RWPE2 (cell line): ENCODE results near the gene BRINP3.

Experiments
- ATAC-seq: fragments of 200-7000 bp; cut with Tn5 transposase; 3 replicates; pipeline ENCODE4 v1.9.1; 2021; ENCODE audit warnings: low read depth
- DNase-seq: peaks from one replicate; pipeline ENCODE4 v3.0.0-alpha.2; 2020; ENCODE audit warnings: low spot score
- H3K27ac ChIP-seq: fragments of 450-650 bp; 2 replicates; pipeline ENCODE4 v1.5.1; 2017; ENCODE audit warnings: mild to moderate bottlenecking; ENCODE audit not compliant: poor library complexity, severe bottlenecking
- H3K27me3 ChIP-seq: fragments of 250-450 bp; sonication (Bioruptor Pico); 2 replicates; pipeline ENCODE4 v1.5.1; 2021; ENCODE audit warnings: mild to moderate bottlenecking, moderate library complexity; ENCODE audit not compliant: insufficient read depth, poor library complexity, severe bottlenecking
- H3K36me3 ChIP-seq: fragments of 250-450 bp; sonication (Bioruptor Pico); 2 replicates; pipeline ENCODE4 v1.5.1; 2020; ENCODE audit warnings: low read depth, mild to moderate bottlenecking, moderate library complexity
- H3K4me1 ChIP-seq: fragments of 250-450 bp; sonication (Bioruptor Pico); 2 replicates; pipeline ENCODE4 v1.5.1; 2021; ENCODE audit warnings: mild to moderate bottlenecking, moderate library complexity; ENCODE audit not compliant: insufficient read depth, poor library complexity, severe bottlenecking
- H3K4me3 ChIP-seq: fragments of 250-450 bp; sonication (Bioruptor Pico); 2 replicates; pipeline ENCODE4 v1.5.1; 2021; ENCODE audit warnings: mild to moderate bottlenecking, moderate library complexity; ENCODE audit not compliant: severe bottlenecking
- H3K9me3 ChIP-seq: fragments of 250-450 bp; sonication (Bioruptor Pico); 2 replicates; pipeline ENCODE4 v1.5.1; 2021; ENCODE audit warnings: mild to moderate bottlenecking, moderate library complexity; ENCODE audit not compliant: severe bottlenecking
- TF ChIP-seq, protein P1 (sequence below): fragments of 450-650 bp; IDR thresholded peaks from one replicate; pipeline ENCODE4 v1.5.1; 2017; ENCODE audit warnings: mild to moderate bottlenecking, moderate library complexity; ENCODE audit not compliant: poor library complexity, severe bottlenecking

Gene BRINP3

DNA sequence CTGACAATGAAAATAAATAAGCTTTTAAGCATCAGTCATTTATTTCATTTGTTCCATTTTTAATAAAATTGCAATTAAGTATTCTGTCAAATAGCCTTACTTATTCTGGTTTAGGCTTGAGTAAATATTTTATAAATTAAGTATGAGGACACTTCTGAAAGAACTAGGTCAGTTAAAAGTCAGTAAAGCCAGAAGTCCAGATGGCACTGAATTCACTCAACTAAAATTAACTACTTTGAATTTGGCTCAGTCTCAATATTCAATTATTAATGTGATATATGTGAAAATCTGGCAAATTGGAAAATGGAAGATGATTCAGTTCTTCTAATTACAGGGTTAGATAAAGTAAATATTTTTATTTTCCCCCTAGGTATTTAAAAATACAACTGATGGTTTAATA, 174.2 kb downstream of the BRINP3 start:
- H3K9me3 ChIP-seq, result no peaks in the 10 kb centered on the region
- no peaks in the 10 kb centered on the region for H3K4me1 ChIP-seq
- DNase-seq, result no peak
- TF ChIP-seq, protein P1, sequence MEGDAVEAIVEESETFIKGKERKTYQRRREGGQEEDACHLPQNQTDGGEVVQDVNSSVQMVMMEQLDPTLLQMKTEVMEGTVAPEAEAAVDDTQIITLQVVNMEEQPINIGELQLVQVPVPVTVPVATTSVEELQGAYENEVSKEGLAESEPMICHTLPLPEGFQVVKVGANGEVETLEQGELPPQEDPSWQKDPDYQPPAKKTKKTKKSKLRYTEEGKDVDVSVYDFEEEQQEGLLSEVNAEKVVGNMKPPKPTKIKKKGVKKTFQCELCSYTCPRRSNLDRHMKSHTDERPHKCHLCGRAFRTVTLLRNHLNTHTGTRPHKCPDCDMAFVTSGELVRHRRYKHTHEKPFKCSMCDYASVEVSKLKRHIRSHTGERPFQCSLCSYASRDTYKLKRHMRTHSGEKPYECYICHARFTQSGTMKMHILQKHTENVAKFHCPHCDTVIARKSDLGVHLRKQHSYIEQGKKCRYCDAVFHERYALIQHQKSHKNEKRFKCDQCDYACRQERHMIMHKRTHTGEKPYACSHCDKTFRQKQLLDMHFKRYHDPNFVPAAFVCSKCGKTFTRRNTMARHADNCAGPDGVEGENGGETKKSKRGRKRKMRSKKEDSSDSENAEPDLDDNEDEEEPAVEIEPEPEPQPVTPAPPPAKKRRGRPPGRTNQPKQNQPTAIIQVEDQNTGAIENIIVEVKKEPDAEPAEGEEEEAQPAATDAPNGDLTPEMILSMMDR, result no peak
- ATAC-seq, result no peak
- no peaks in the 10 kb centered on the region for H3K27me3 ChIP-seq
- no peak overlapping the region for H3K4me3 ChIP-seq
- no peak overlapping the region for H3K27ac ChIP-seq
- no peaks in the 10 kb centered on the region for H3K36me3 ChIP-seq

DNA sequence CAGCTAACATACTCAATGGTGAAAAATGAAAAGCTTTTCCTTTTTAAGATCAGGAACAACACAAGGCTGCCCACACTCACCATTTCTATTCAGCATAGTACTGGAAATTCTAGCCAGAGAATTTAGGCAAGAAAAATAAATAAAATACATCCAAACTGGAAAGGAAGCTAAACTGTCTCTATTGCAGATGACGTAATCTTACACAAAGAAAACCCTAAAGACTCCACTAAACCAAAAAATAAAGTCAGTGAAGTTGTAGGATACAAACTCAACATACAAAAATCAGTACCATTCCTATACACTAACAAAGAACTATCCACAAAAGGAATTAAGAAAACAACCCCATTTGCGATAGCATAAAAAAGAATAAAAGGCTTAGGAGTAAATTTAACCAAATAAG, 181.2 kb downstream of the BRINP3 start:
- no peak for DNase-seq
- Histone ChIP-seq H3K36me3 (no peaks in the 10 kb centered on the region), H3K9me3 (no peaks in the 10 kb centered on the region), H3K4me3 (no peak overlapping the region), H3K4me1 (no peaks in the 10 kb centered on the region), H3K27ac (no peak overlapping the region), H3K27me3 (no peaks in the 10 kb centered on the region)
- TF ChIP-seq, protein P1, result no peak
- ATAC-seq, result no peak

DNA sequence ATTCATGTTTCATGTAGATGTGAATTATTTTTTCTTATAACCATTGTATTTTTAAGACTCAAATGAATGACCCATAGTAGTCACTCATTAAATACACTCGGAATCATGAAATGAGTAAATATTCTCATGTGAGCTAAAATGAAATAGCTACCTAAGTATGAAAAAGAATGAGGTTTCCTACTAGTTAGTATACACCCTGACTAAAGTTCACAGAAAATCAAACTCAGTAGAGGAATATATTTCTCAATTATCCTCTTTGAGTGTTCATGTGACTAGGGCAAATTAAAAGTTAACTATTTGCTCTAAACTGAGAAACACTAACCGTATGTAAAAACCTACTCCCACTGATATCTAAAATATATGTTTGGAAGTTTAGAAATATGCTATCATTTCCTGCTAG, 187.8 kb downstream of the BRINP3 start:
- H3K27me3 ChIP-seq, result no peaks in the 10 kb centered on the region

DNA sequence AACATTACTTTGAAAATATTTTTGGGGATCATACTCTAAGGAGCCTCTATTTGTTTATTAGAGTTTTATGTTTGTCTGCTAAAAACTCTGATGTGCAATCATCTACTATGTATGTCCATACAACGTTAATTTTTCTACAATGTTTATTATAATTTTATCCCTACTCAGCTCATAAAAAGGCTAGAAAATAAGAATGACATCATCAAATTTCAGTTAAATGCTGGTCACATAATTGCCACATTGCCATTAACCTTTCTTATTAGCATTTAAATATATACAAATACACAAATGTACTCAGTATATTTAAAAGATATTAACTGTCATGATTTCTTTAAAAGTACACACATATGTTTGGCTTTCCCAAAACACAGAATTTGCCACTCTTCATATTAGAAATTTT, 191.6 kb downstream of the BRINP3 start:
- Histone ChIP-seq H3K4me3 (no peak overlapping the region), H3K36me3 (no peaks in the 10 kb centered on the region), H3K27ac (no peak overlapping the region), H3K4me1 (no peaks in the 10 kb centered on the region), H3K9me3 (no peaks in the 10 kb centered on the region), H3K27me3 (no peaks in the 10 kb centered on the region)
- DNase-seq (no peak), ATAC-seq (no peak)
- TF ChIP-seq, protein P1, result no peak

More for the DNA sequence above, 187.8 kb downstream of the BRINP3 start:
- ATAC-seq (no peak), DNase-seq (no peak)
- no peaks in the 10 kb centered on the region for H3K36me3 ChIP-seq
- no peaks in the 10 kb centered on the region for H3K9me3 ChIP-seq
- no peaks in the 10 kb centered on the region for H3K4me1 ChIP-seq
- no peak overlapping the region for H3K4me3 ChIP-seq
- TF ChIP-seq, protein P1, result no peak
- no peak overlapping the region for H3K27ac ChIP-seq

DNA sequence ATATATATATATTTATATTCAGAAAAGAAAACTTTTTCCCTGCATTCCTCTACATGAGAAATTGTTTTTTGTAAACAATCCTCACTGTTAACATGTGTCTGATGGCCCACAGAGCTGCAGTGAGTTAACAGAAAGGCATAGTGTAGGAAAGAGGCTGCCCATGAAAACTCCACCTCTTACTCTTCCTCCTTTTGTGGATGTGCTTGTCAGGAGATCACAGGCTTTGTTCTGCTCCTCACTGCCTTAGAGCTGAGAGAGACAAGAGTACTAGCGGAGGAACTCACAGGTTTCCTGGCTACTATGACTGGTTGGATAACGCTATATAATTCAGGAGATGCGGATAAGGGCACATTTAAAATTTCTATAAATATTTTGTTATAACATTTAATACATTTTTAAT, 200.6 kb downstream of the BRINP3 start:
- Histone ChIP-seq H3K4me3 (no peak overlapping the region), H3K27me3 (no peaks in the 10 kb centered on the region), H3K27ac (no peak overlapping the region), H3K36me3 (no peaks in the 10 kb centered on the region), H3K9me3 (no peaks in the 10 kb centered on the region), H3K4me1 (no peaks in the 10 kb centered on the region)
- no peak for DNase-seq
- ATAC-seq, result no peak
- TF ChIP-seq, protein P1, result no peak
